ENCODE data around the gene NHLRC2. TPM values are rescaled to one million over a fixed set of nuclear protein-coding genes. Genes with fewer than 3 reads are reported as not detected.

NHLRC2 gene
- total and polyA plus RNA-seq, 2 of the 13 experiments (the other 11 are each of a cell fraction or from before 2014, with no cell fraction given), result 7.6 to 12.7 TPM

DNA sequence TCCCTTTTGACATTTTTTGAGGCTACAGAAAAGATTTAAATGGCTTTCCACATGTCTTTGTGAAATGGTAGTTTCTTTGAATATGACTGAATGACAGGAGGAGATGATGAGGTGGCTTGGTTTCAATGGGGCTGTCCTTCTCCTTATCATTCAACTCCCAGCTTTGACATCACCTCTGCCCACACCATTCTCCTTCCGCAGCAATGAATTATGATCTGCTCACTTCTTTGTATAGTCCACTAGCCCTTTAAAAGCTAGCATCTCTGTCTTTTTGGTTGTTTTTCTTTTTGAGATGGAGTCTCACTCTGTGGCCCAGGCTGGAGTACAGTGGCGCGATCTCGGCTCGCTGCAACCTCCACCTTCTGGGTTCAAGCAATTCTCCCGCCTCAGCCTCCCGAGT lies 32.3 kb upstream of the NHLRC2 start:
- Histone ChIP-seq H3K9ac (ENCODE audit: insufficient read depth, low read depth, low read length) (no peak overlapping the region), H3K27me3 (ENCODE audit: control insufficient read depth in 1 of 2, insufficient read depth in 2 of 2, low read length in 2 of 2) (peaks cover 0 to 3% of the 10 kb centered on the region in 2 experiments; a peak in 1 of 5 replicates), H3K79me2 (ENCODE audit: insufficient read depth, low read length) (no peaks in the 10 kb centered on the region), H3K4me3 (replicated peaks in 1 of 3; ENCODE audit: insufficient read depth in 1 of 3, low read depth in 2 of 3, low read length in 3 of 3) (no peak overlapping the region), H4K20me1 (ENCODE audit: insufficient read depth, low read length) (no peaks in the 10 kb centered on the region), H3K9me3 (ENCODE audit: low read length) (no peaks in the 10 kb centered on the region), H2AFZ (ENCODE audit: low read length) (no peak overlapping the region), H3K36me3 (replicated peaks in 1 of 2; ENCODE audit: control insufficient read depth in 1 of 2, insufficient read depth in 2 of 2, low read length in 2 of 2) (no peaks in the 10 kb centered on the region), H3K4me2 (ENCODE audit: low read depth, low read length) (no peak overlapping the region), H3K4me1 (ENCODE audit: insufficient read depth, low read length) (no peaks in the 10 kb centered on the region), H3K27ac (ENCODE audit: extremely low read length, insufficient read depth, low read length) (no peak overlapping the region)
- ATAC-seq, result no peak
- TF ChIP-seq CHD4 (IDR thresholded peaks at IDR 0.05; ENCODE audit: borderline replicate concordance, low read length), result no peak
- no peak for TF ChIP-seq CHD2 (IDR thresholded peaks at IDR 0.05; ENCODE audit: low read depth, low read length)
- TF ChIP-seq ZNF431 (CRISPR knock-in tag; IDR thresholded peaks at IDR 0.05; ENCODE audit: borderline replicate concordance, low read depth), result no peak
- TF ChIP-seq SRSF9 (IDR thresholded peaks at IDR 0.05; ENCODE audit: borderline replicate concordance, insufficient read depth, low read depth, low read length, poor library complexity, severe bottlenecking), result no peak
- no peak for TF ChIP-seq ZNF430 (CRISPR knock-in tag; IDR thresholded peaks at IDR 0.05)
- TF ChIP-seq SIX1 (CRISPR knock-in tag; IDR thresholded peaks at IDR 0.05; ENCODE audit: borderline replicate concordance), result no peak
- no peak for TF ChIP-seq JUNB (CRISPR knock-in tag; IDR thresholded peaks at IDR 0.05; ENCODE audit: borderline replicate concordance)
- TF ChIP-seq ZNF501 (CRISPR knock-in tag; IDR thresholded peaks at IDR 0.05), result no peak
- TF ChIP-seq YEATS2 (CRISPR knock-in tag; IDR thresholded peaks at IDR 0.05; ENCODE audit: borderline replicate concordance), result no peak
- no peak for TF ChIP-seq ZBTB44 (CRISPR knock-in tag; IDR thresholded peaks at IDR 0.05)
- TF ChIP-seq, protein P1, sequence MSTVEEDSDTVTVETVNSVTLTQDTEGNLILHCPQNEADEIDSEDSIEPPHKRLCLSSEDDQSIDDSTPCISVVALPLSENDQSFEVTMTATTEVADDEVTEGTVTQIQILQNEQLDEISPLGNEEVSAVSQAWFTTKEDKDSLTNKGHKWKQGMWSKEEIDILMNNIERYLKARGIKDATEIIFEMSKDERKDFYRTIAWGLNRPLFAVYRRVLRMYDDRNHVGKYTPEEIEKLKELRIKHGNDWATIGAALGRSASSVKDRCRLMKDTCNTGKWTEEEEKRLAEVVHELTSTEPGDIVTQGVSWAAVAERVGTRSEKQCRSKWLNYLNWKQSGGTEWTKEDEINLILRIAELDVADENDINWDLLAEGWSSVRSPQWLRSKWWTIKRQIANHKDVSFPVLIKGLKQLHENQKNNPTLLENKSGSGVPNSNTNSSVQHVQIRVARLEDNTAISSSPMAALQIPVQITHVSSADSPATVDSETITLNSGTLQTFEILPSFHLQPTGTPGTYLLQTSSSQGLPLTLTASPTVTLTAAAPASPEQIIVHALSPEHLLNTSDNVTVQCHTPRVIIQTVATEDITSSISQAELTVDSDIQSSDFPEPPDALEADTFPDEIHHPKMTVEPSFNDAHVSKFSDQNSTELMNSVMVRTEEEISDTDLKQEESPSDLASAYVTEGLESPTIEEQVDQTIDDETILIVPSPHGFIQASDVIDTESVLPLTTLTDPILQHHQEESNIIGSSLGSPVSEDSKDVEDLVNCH (CRISPR knock-in tag; IDR thresholded peaks at IDR 0.05), result no peak
- no peak for TF ChIP-seq NR2F1 (CRISPR knock-in tag; IDR thresholded peaks at IDR 0.05)
- no peak for TF ChIP-seq MXD4 (CRISPR knock-in tag; IDR thresholded peaks at IDR 0.05)
- no peak for TF ChIP-seq JDP2 (CRISPR knock-in tag; IDR thresholded peaks at IDR 0.05; ENCODE audit: borderline replicate concordance)
- no peak for TF ChIP-seq SALL2 (CRISPR knock-in tag; IDR thresholded peaks at IDR 0.05)
- TF ChIP-seq ZNF136 (CRISPR knock-in tag; IDR thresholded peaks at IDR 0.05; ENCODE audit: low read depth), result no peak
- TF ChIP-seq ZNF18 (CRISPR knock-in tag; IDR thresholded peaks at IDR 0.05; ENCODE audit: insufficient replicate concordance), result no peak
- TF ChIP-seq ZNF580 (CRISPR knock-in tag; IDR thresholded peaks at IDR 0.05; ENCODE audit: borderline replicate concordance, low read depth), result no peak
- CTCF ChIA-PET (ENCODE audit: low intra/inter-chr PET ratio, low total read pairs), result no interaction called here
- in situ Hi-C loops (cut with HindIII; ENCODE audit: extremely low pct_ligation_motif_present, low pct_unique_long_range_greater_than_20kb), result no loop called here
- intact Hi-C loops (cut with micrococcal nuclease; ENCODE audit: unreplicated experiment), result no loop called here
- FAIRE-seq, result no peak
- POLR2A ChIA-PET, result no interaction called here
- DNase-seq (ENCODE audit: low spot score), result no peak
- 81% methylated on average over 7 of the region's 7 CpGs for WGBS (ENCODE audit: low lambda C conversion rate)
- no TSS peak for BruUV-seq (replicated peaks)
